Vein endothelial cell (primary cell): ENCODE data around the gene TFF1. TPM values are rescaled to one million over a fixed set of nuclear protein-coding genes. Genes with fewer than 3 reads are reported as not detected.

Experiments
- total RNA-seq: library from RNA; depleted of rRNA; stranded (reverse); fragments of >200 nt; gene quantifications from 2 replicates; pipeline ENCODE4 v1.2.3, GENCODE V29; 2012

Gene TFF1
- total RNA-seq, result not detected in 2 replicates

GRCh38 chr21:42366292-42367010 lies at the start of gene TFF1:
Gene TFF1 (minus strand): TSS chr21:42366535. CDS start chr21:42366495, 40 bp downstream.

GRCh38 chr21:42403611-42404231 lies 37.4 kb upstream of the TFF1 start, which contains the start of gene UBASH3A:
Gene UBASH3A (plus strand): TSS chr21:42403902. CDS start chr21:42403946, 44 bp downstream.

GRCh38 chr21:42395905-42396651 lies 29.7 kb upstream of the TFF1 start, which contains the start of gene TMPRSS3:
Gene TMPRSS3 (minus strand): TSS chr21:42396052. CDS start chr21:42395417, 635 bp downstream.

GRCh38 chr21:42350927-42351426 lies 15.4 kb downstream of the TFF1 start, which contains the start of gene TFF2:
Gene TFF2 (minus strand): TSS chr21:42350994. CDS start chr21:42350957, 37 bp downstream.

GRCh38 chr21:42315296-42315891 lies 50.9 kb downstream of the TFF1 start, which contains the start of gene TFF3:
Gene TFF3 (minus strand): TSS chr21:42315409. CDS start chr21:42315374, 35 bp downstream.

Other genes starting within 250 kb of the TFF1 start
- gene ABCG1, start 147.4 kb downstream of the TFF1 start, total RNA-seq, result 34.7 and 60.4 TPM in 2 replicates
- gene TFF3, start 51.1 kb downstream of the TFF1 start, total RNA-seq, result 23.1 and 32.0 TPM in 2 replicates
- gene TFF2, start 15.5 kb downstream of the TFF1 start, total RNA-seq, result not detected in 2 replicates
- not detected in 2 replicates for gene TMPRSS3, start 29.5 kb upstream of the TFF1 start, total RNA-seq
- not detected in 2 replicates for gene UBASH3A, start 37.4 kb upstream of the TFF1 start, total RNA-seq
- gene RSPH1, start 129.7 kb upstream of the TFF1 start, total RNA-seq, result 0.19 TPM in 1 of 2 replicates, not detected in the other
- gene SLC37A1, start 147.3 kb upstream of the TFF1 start, total RNA-seq, result 13.7 and 15.0 TPM in 2 replicates